Measurements from ENCODE around the gene TPCN1. TPM values are rescaled to one million over a fixed set of nuclear protein-coding genes. Genes with fewer than 3 reads are reported as not detected.
"Not testable (repeated sequence)": the region's sequence is repeated elsewhere in the genome, so short reads cannot be mapped to it uniquely, and the experiment has no call there.

The TPCN1 gene
- total RNA-seq, 2 experiments from 2014 or later = 22.6 to 25.0 TPM

- CTCF ChIA-PET = no interaction called here
- POLR2A ChIA-PET = interaction anchor here (0.6 kb wide), 2 partner anchors 170 to 477 kb away, joined by 3 to 5 read pairs; no protein-coding TSS in a partner anchor
Measured at GRCh38 chr12:113190761-113191160, 30.5 kb upstream of the TPCN1 start.

GRCh38 chr12:113191227-113191626 lies 30.0 kb upstream of the TPCN1 start:
- CTCF ChIA-PET = no interaction called here
- POLR2A ChIA-PET = no interaction called here

- POLR2A ChIA-PET = no interaction called here
- CTCF ChIA-PET = interaction anchor here (0.7 to 1.5 kb wide), 2 partner anchors 10 to 727 kb away, joined by 3 to 5 read pairs; partner anchors contain the start of genes DDX54 and RITA1
Measured at GRCh38 chr12:113194971-113195391, 26.3 kb upstream of the TPCN1 start.

GRCh38 chr12:113195598-113195997 lies 25.7 kb upstream of the TPCN1 start:
- POLR2A ChIA-PET = no interaction called here
- CTCF ChIA-PET = interaction anchor here (1.1 to 1.5 kb wide), 3 partner anchors 10 to 117 kb away, joined by 3 read pairs; partner anchors contain the start of genes DDX54 and RITA1

GRCh38 chr12:113196582-113196981 lies 24.7 kb upstream of the TPCN1 start:
- CTCF ChIA-PET = interaction anchor here (0.7 to 1.5 kb wide), 3 partner anchors 26 to 178 kb away, joined by 3 read pairs; no protein-coding TSS in a partner anchor
- POLR2A ChIA-PET = interaction anchor here (0.6 to 1.2 kb wide), 3 partner anchors 11 to 25 kb away, joined by 3 to 5 read pairs (median 4); partner anchors contain the start of genes DDX54, RITA1 and TPCN1

GRCh38 chr12:113196990-113197389 lies 24.3 kb upstream of the TPCN1 start:
- POLR2A ChIA-PET = interaction anchor here (0.5 to 1.2 kb wide), 4 partner anchors 11 to 108 kb away, joined by 3 to 5 read pairs (median 3); partner anchors contain the start of genes DDX54, RITA1 and TPCN1
- CTCF ChIA-PET = interaction anchor here (0.6 to 1.5 kb wide), 11 partner anchors 11 to 949 kb away, joined by 3 to 10 read pairs (median 4); partner anchors contain the start of genes DDX54 and RITA1

- ChIA-PET POLR2A (interaction anchor here (0.5 to 1.2 kb wide), 4 partner anchors 10 to 108 kb away, joined by 3 to 5 read pairs (median 3); partner anchors contain the start of genes DDX54, RITA1 and TPCN1), CTCF (interaction anchor here (0.6 to 1.2 kb wide), 10 partner anchors 10 to 949 kb away, joined by 3 to 10 read pairs (median 4); partner anchors contain the start of genes DDX54 and RITA1)
Measured at GRCh38 chr12:113197518-113198077, 23.7 kb upstream of the TPCN1 start.

GRCh38 chr12:113198296-113198695 lies 23.0 kb upstream of the TPCN1 start:
- ChIA-PET POLR2A (no interaction called here), CTCF (interaction anchor here (0.6 to 1.2 kb wide), 2 partner anchors 13 to 135 kb away, joined by 3 to 5 read pairs; partner anchors contain the start of genes DDX54 and RITA1)

GRCh38 chr12:113200021-113200797 lies 21.1 kb upstream of the TPCN1 start:
- CTCF ChIA-PET = interaction anchor here (1.2 kb wide), 1 partner anchor 225 kb away, joined by 4 read pairs; no protein-coding TSS in a partner anchor
- POLR2A ChIA-PET = no interaction called here

GRCh38 chr12:113201187-113202177 lies 19.8 kb upstream of the TPCN1 start:
- CTCF ChIA-PET = no interaction called here

GRCh38 chr12:113202300-113203075 lies 18.8 kb upstream of the TPCN1 start:
- ChIA-PET POLR2A (no interaction called here), CTCF (no interaction called here)

More at GRCh38 chr12:113201187-113202177, 19.8 kb upstream of the TPCN1 start:
- POLR2A ChIA-PET = no interaction called here

- ChIA-PET POLR2A (no interaction called here), CTCF (interaction anchor here (0.6 kb wide), 1 partner anchor 45 kb away, joined by 3 read pairs; no protein-coding TSS in a partner anchor)
Measured at GRCh38 chr12:113203852-113204760, 17.2 kb upstream of the TPCN1 start.

GRCh38 chr12:113204804-113205203 lies 16.5 kb upstream of the TPCN1 start:
- ChIA-PET CTCF (interaction anchor here (0.6 to 1.0 kb wide), 2 partner anchors 45 to 106 kb away, joined by 3 to 4 read pairs; no protein-coding TSS in a partner anchor), POLR2A (no interaction called here)

GRCh38 chr12:113206802-113207201 lies 14.5 kb upstream of the TPCN1 start:
- POLR2A ChIA-PET, CTCF ChIA-PET: not testable (repeated sequence)

GRCh38 chr12:113207613-113208040 lies 13.6 kb upstream of the TPCN1 start:
- ChIA-PET POLR2A (interaction anchor here (0.7 to 1.7 kb wide), 7 partner anchors 10 to 230 kb away, joined by 3 to 8 read pairs (median 3); partner anchors contain the start of genes DDX54 and RITA1), CTCF (interaction anchor here (0.7 to 1.1 kb wide), 3 partner anchors 10 to 22 kb away, joined by 3 to 10 read pairs (median 4); partner anchors contain the start of genes DDX54 and RITA1)

Measured in activated CD8-positive, alpha-beta memory T cell treated with anti-CD3 and anti-CD28 coated beads for 36 hours (primary cell).